IMR-90 (cell line): ENCODE data around the gene HHATL. TPM values are rescaled to one million over a fixed set of nuclear protein-coding genes. Genes with fewer than 3 reads are reported as not detected.

Experiments used
- ATAC-seq: fragments of 200-7000 bp; cut with Tn5 transposase; 2 replicates; pipeline ENCODE4 v1.9.1; 2020; ENCODE audit warnings: low read depth, mild to moderate bottlenecking, moderate library complexity
- BruUV-seq: library from RNA; stranded (reverse); fragments of 400-500 nt; replicated peaks from 2 replicates; lab custom pipeline; 2021; lab: Mats Ljungman, UMichigan
- CTCF ChIA-PET: fragments of 300-600 bp; formaldehyde crosslinking; extraction: SDS; loops from one replicate; lab custom pipeline; 2021; ENCODE audit warnings: antibody characterized with exemption; lab: Yijun Ruan, JAX
- POLR2A ChIA-PET: fragments of 300-600 bp; sonication (Branson Sonifier 250); formaldehyde crosslinking; loops from one replicate; lab custom pipeline; 2022; ENCODE audit warnings: antibody characterized with exemption; ENCODE audit not compliant: unreplicated experiment; lab: Charles Lee
- DNase-seq: peaks from one replicate; pipeline ENCODE4 v3.0.0; 2013
- H2AFZ ChIP-seq: replicated peaks from 2 replicates; pipeline ENCODE3; 2013; ENCODE audit warnings: low read length, mild to moderate bottlenecking; ENCODE audit not compliant: poor library complexity
- H2AK5ac ChIP-seq: 2 replicates; pipeline ENCODE4 v1.6.1; 2013; ENCODE audit warnings: low read depth, low read length, inconsistent platforms
- H2AK9ac ChIP-seq: replicated peaks from 2 replicates; pipeline ENCODE3; 2013; ENCODE audit warnings: mild to moderate bottlenecking, low read depth, low read length, moderate library complexity; ENCODE audit not compliant: poor library complexity
- H2BK120ac ChIP-seq: 2 replicates; pipeline ENCODE4 v1.6.1; 2013; ENCODE audit warnings: low read depth, low read length, inconsistent platforms
- H2BK15ac ChIP-seq: 3 replicates; pipeline ENCODE4 v1.6.1; 2013; ENCODE audit warnings: low read depth, low read length, inconsistent platforms
- H2BK20ac ChIP-seq: 2 replicates; pipeline ENCODE4 v1.6.1; 2013; ENCODE audit warnings: low read depth, mild to moderate bottlenecking, inconsistent platforms, low read length, moderate library complexity
- H2BK5ac ChIP-seq: 2 replicates; pipeline ENCODE4 v1.6.1; 2013; ENCODE audit warnings: mild to moderate bottlenecking, low read depth, low read length, inconsistent platforms; ENCODE audit not compliant: poor library complexity, severe bottlenecking
- H3K14ac ChIP-seq: replicated peaks from 2 replicates; pipeline ENCODE4 v1.6.1; 2013; ENCODE audit warnings: low read depth, low read length, inconsistent platforms
- H3K18ac ChIP-seq: 2 replicates; pipeline ENCODE4 v1.6.1; 2013; ENCODE audit warnings: low read depth, low read length, control low read depth
- H3K23ac ChIP-seq: 2 replicates; pipeline ENCODE4 v1.6.1; 2013; ENCODE audit warnings: low read depth, low read length, inconsistent platforms
- H3K27ac ChIP-seq: 2 replicates; pipeline ENCODE4 v1.5.1; 2013; ENCODE audit warnings: mild to moderate bottlenecking, control low read depth, low read length; ENCODE audit not compliant: insufficient read depth
- H3K27me3 ChIP-seq: 2 replicates; pipeline ENCODE4 v1.6.1; 2013; ENCODE audit warnings: low read length; ENCODE audit not compliant: control insufficient read depth, insufficient read depth
- H3K36me3 ChIP-seq: 2 replicates; pipeline ENCODE4 v1.6.1; 2013; ENCODE audit warnings: low read length, mixed read lengths; ENCODE audit not compliant: control insufficient read depth, insufficient read depth
- H3K4ac ChIP-seq: 2 replicates; pipeline ENCODE4 v1.6.1; 2013; ENCODE audit warnings: low read depth, low read length, inconsistent platforms
- H3K4me1 ChIP-seq: 2 replicates; pipeline ENCODE4 v1.6.1; 2013; ENCODE audit warnings: low read length, mixed read lengths; ENCODE audit not compliant: control insufficient read depth, insufficient read depth
- H3K4me2 ChIP-seq: 2 replicates; pipeline ENCODE4 v1.6.1; 2013; ENCODE audit warnings: low read depth, mild to moderate bottlenecking, control low read depth, low read length, moderate library complexity
- H3K4me3 ChIP-seq: 2 replicates; pipeline ENCODE4 v1.5.1; 2013; ENCODE audit warnings: low read depth, mild to moderate bottlenecking, control low read depth, low read length, moderate library complexity; ENCODE audit not compliant: insufficient read depth
- H3K56ac ChIP-seq: 2 replicates; pipeline ENCODE4 v1.6.1; 2013; ENCODE audit warnings: low read length, inconsistent platforms; ENCODE audit not compliant: insufficient read depth; ENCODE audit errors: extremely low read depth
- H3K79me1 ChIP-seq, 2 experiments: 2 replicates each; pipeline ENCODE4 v1.6.1; 2013; ENCODE audit warnings: low read length in 2 of 2, inconsistent platforms in 1 of 2, low read depth in 1 of 2
- H3K9ac ChIP-seq: 2 replicates; pipeline ENCODE4 v1.6.1; 2013; ENCODE audit warnings: low read depth, low read length, control low read depth
- H3K9me1 ChIP-seq: 2 replicates; pipeline ENCODE4 v1.6.1; 2013; ENCODE audit warnings: low read length, inconsistent platforms; ENCODE audit not compliant: insufficient read depth
- H3K9me3 ChIP-seq: 2 replicates; pipeline ENCODE4 v1.6.1; 2013; ENCODE audit warnings: low read length; ENCODE audit not compliant: control insufficient read depth, insufficient read depth
- H4K20me1 ChIP-seq: 2 replicates; pipeline ENCODE4 v1.6.1; 2013; ENCODE audit warnings: low read length, inconsistent platforms; ENCODE audit not compliant: insufficient read depth
- H4K5ac ChIP-seq: 2 replicates; pipeline ENCODE4 v1.6.1; 2013; ENCODE audit warnings: mild to moderate bottlenecking, low read depth, low read length, control low read depth
- H4K8ac ChIP-seq, 2 experiments: 2 replicates each; pipeline ENCODE4 v1.6.1; 2013; ENCODE audit warnings: low read depth in 2 of 2, low read length in 2 of 2, control low read depth in 1 of 2, inconsistent platforms in 1 of 2
- H4K91ac ChIP-seq: 2 replicates; pipeline ENCODE4 v1.6.1; 2013; ENCODE audit warnings: low read depth, low read length, inconsistent platforms; ENCODE audit not compliant: insufficient read depth
- BHLHE40 ChIP-seq: fragments of 150-350 bp; IDR thresholded peaks from 2 replicates; pipeline ENCODE4 v1.6.1; 2016; ENCODE audit warnings: mild to moderate bottlenecking, low read depth, low read length
- CEBPB ChIP-seq: IDR thresholded peaks from 2 replicates; pipeline ENCODE4 v1.6.1; 2012; ENCODE audit warnings: low read depth, low read length, improper control_type of control experiment
- CHD1 ChIP-seq: IDR thresholded peaks from 2 replicates; pipeline ENCODE4 v1.6.1; 2012; ENCODE audit warnings: low read depth, low read length, improper control_type of control experiment
- CTCF ChIP-seq: conservative IDR thresholded peaks from 2 replicates; pipeline ENCODE4 v1.5.1; 2012; ENCODE audit warnings: mild to moderate bottlenecking, low read depth, low read length, improper control_type of control experiment
- ELK1 ChIP-seq: fragments of 150-350 bp; IDR thresholded peaks from 2 replicates; pipeline ENCODE4 v1.6.1; 2016; ENCODE audit warnings: low read depth, mild to moderate bottlenecking, low read length, moderate library complexity, borderline replicate concordance
- FOS ChIP-seq: fragments of 150-350 bp; IDR thresholded peaks from 2 replicates; pipeline ENCODE4 v1.6.1; 2016; ENCODE audit warnings: low read depth, low read length
- MAFK ChIP-seq: IDR thresholded peaks from 2 replicates; pipeline ENCODE4 v1.6.1; 2012; ENCODE audit warnings: low read depth, low read length, improper control_type of control experiment
- MAZ ChIP-seq: IDR thresholded peaks from 2 replicates; pipeline ENCODE4 v1.6.1; 2012; ENCODE audit warnings: low read depth, mild to moderate bottlenecking, low read length, improper control_type of control experiment, moderate library complexity, borderline replicate concordance
- MXI1 ChIP-seq: IDR thresholded peaks from 2 replicates; pipeline ENCODE4 v1.6.1; 2012; ENCODE audit warnings: low read depth, mild to moderate bottlenecking, low read length, moderate library complexity, borderline replicate concordance
- NFE2L2 ChIP-seq: fragments of 150-350 bp; IDR thresholded peaks from 2 replicates; pipeline ENCODE4 v1.6.1; 2016; ENCODE audit warnings: low read depth, mild to moderate bottlenecking, low read length
- POLR2A ChIP-seq: IDR thresholded peaks from 2 replicates; pipeline ENCODE4 v1.6.1; 2012; ENCODE audit warnings: mild to moderate bottlenecking, low read depth, low read length
- RAD21 ChIP-seq: IDR thresholded peaks from 2 replicates; pipeline ENCODE4 v1.6.1; 2012; ENCODE audit warnings: low read length, improper control_type of control experiment
- RCOR1 ChIP-seq: IDR thresholded peaks from 2 replicates; pipeline ENCODE4 v1.6.1; 2012; ENCODE audit warnings: mild to moderate bottlenecking, low read length, improper control_type of control experiment; ENCODE audit not compliant: insufficient replicate concordance
- RFX5 ChIP-seq: IDR thresholded peaks from 2 replicates; pipeline ENCODE4 v1.8.0; 2012; ENCODE audit warnings: low read depth, mild to moderate bottlenecking, low read length, moderate library complexity
- SMC3 ChIP-seq: fragments of 150-350 bp; IDR thresholded peaks from 2 replicates; pipeline ENCODE4 v1.6.1; 2016; ENCODE audit warnings: low read depth, mild to moderate bottlenecking, antibody characterized with exemption, low read length, moderate library complexity
- WGBS, 2 experiments: methylation state at CpG; one replicate each; pipeline versions ENCODE4 v1.1.5 to v1.1.7; 2013; ENCODE audit warnings: missing lambda C conversion rate in 2 of 2; ENCODE audit not compliant: insufficient read length in 1 of 2; ENCODE audit errors: extremely low coverage in 2 of 2; 5-methylcytosine and 5-hydroxymethylcytosine counted together
- dilution Hi-C: fragments of 300-500 bp; cut with HindIII; formaldehyde crosslinking; loops from one replicate; pipeline ENCODE4 v1.14.3; 2018; ENCODE audit warnings: low sequenced_read_pairs; ENCODE audit not compliant: unreplicated experiment
- in situ Hi-C: fragments of 300-500 bp; cut with MboI; formaldehyde crosslinking; loops from 3 replicates; pipeline ENCODE4 v1.14.3; 2019; ENCODE audit warnings: low sequenced_read_pairs, inconsistent platforms, mixed read lengths
- intact Hi-C: fragments of 100-400 bp; cut with micrococcal nuclease; formaldehyde crosslinking; loops from 2 replicates; pipeline ENCODE4 v1.10.0; 2022
- polyA plus RNA-seq, 3 experiments: library from polyadenylated mRNA; depleted of rRNA; stranded (reverse); fragments of >200 nt; gene quantifications; 2 replicates each; pipeline ENCODE4 v1.2.3, GENCODE V29; 2012; ENCODE audit warnings: low replicate concordance in 1 of 3
- total RNA-seq: library from RNA; depleted of rRNA; stranded (reverse); fragments of >200 nt; gene quantifications from 2 replicates; pipeline ENCODE4 v1.2.3, GENCODE V29; 2012
- TF ChIP-seq, protein P1 (sequence below): fragments of 150-350 bp; IDR thresholded peaks from 2 replicates; pipeline ENCODE4 v1.6.1; 2017; ENCODE audit warnings: mild to moderate bottlenecking, antibody characterized with exemption, low read length, low read depth

HHATL gene
- total and polyA plus RNA-seq, 2 of the 4 experiments (the other 2 are of a cell fraction): not detected

DNA sequence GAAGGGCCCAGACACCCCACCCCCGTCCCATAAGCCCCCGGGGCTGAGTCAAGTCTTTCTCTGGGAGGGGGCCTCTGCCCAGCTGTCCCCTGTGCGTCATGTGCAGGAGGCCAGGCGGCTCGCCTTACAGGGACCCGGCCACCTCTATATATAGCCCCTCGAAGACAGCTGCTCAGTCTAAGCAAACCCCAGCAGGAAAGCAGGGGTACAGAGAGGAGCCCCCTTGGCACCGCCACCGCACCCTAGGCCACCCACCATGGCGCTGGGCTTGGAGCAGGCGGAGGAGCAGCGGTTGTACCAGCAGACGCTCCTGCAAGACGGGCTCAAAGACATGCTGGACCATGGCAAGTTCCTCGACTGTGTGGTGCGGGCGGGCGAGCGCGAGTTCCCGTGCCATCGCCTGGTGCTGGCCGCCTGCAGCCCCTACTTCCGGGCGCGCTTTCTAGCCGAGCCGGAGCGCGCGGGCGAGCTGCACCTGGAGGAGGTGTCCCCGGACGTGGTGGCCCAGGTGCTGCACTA lies 17.2 kb downstream of the HHATL start, which contains the start of gene KLHL40:
TSS of gene KLHL40 (plus strand) at position 175 of the 519 bp plus-strand sequence. CDS start at position 257, 82 bp downstream.
- Histone ChIP-seq H2BK15ac (peak within 1 kb of the TSS; percentile 82; the same call in 2 of the 3 replicates), H2BK20ac (peak within 1 kb of the TSS; percentile 62; the same call in 1 of the 2 replicates), H3K4ac (no peak within 1 kb of the TSS), H4K20me1 (no peaks in the 10 kb centered on the region; the same call in 1 of the 2 replicates), H3K27ac (no peak within 1 kb of the TSS), H4K91ac (peak within 1 kb of the TSS; percentile 36; the same call in 1 of the 2 replicates), H2AFZ (peak within 1 kb of the TSS; percentile 88), H3K79me1 (no peaks in the 10 kb centered on the region), H3K18ac (no peak within 1 kb of the TSS), H2BK5ac (no peak within 1 kb of the TSS), H3K4me3 (peak within 1 kb of the TSS; percentile 27), H2AK9ac (peak within 1 kb of the TSS; percentile 37), H4K5ac (no peak within 1 kb of the TSS), H2AK5ac (peak within 1 kb of the TSS; percentile 29; the same call in 1 of the 2 replicates), H3K23ac (no peak within 1 kb of the TSS; the same call in 1 of the 2 replicates), H2BK120ac (peak within 1 kb of the TSS; percentile 40; the same call in 1 of the 2 replicates), H4K8ac (no peak within 1 kb of the TSS), H3K27me3 (peaks cover 36% of the 10 kb centered on the region), H3K4me1 (peaks cover 7% of the 10 kb centered on the region), H3K9me3 (peaks cover 7% of the 10 kb centered on the region), H3K14ac (no peak within 1 kb of the TSS; the same call in 1 of the 2 replicates), H3K4me2 (peak within 1 kb of the TSS; percentile 80), H3K9me1 (peaks cover 6% of the 10 kb centered on the region), H3K56ac (no peak within 1 kb of the TSS), H3K36me3 (no peaks in the 10 kb centered on the region), H3K9ac (no peak within 1 kb of the TSS)
- ChIA-PET POLR2A (no interaction called here), CTCF (no interaction called here)
- dilution Hi-C loops: no loop called here
- TF ChIP-seq ELK1 (no peak), RAD21 (no peak), MAZ (no peak), MAFK (no peak), BHLHE40 (no peak), SMC3 (no peak), RCOR1 (no peak), POLR2A (no peak), RFX5 (no peak), MXI1 (no peak), FOS (no peak), CEBPB (no peak), NFE2L2 (no peak), CTCF (no peak), CHD1 (no peak)
- TF ChIP-seq, protein P1, sequence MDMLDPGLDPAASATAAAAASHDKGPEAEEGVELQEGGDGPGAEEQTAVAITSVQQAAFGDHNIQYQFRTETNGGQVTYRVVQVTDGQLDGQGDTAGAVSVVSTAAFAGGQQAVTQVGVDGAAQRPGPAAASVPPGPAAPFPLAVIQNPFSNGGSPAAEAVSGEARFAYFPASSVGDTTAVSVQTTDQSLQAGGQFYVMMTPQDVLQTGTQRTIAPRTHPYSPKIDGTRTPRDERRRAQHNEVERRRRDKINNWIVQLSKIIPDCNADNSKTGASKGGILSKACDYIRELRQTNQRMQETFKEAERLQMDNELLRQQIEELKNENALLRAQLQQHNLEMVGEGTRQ: no peak
- no peak for ATAC-seq
- WGBS, 2 experiments: 40% methylated on average over 17 of the region's 34 CpGs; no CpG with 5 or more reads in 1 of the 2 experiments
- in situ Hi-C loops: no loop called here
- BruUV-seq: no TSS peak
- intact Hi-C loops: no loop called here
- no peak for DNase-seq
